GM21528 (cell line): ENCODE results near the gene ZNF700.
"Not testable (repeated sequence)": the region's sequence is repeated elsewhere in the genome, so short reads cannot be mapped to it uniquely, and the experiment has no call there.

ENCODE experiments used
- ATAC-seq: cut with Tn5 transposase; IDR thresholded peaks from one replicate; pipeline ENCODE4 v1.9.1; 2021; ENCODE audit warnings: mild to moderate bottlenecking, moderate library complexity; ENCODE audit not compliant: unreplicated experiment, low FRiP score

Gene ZNF700

DNA sequence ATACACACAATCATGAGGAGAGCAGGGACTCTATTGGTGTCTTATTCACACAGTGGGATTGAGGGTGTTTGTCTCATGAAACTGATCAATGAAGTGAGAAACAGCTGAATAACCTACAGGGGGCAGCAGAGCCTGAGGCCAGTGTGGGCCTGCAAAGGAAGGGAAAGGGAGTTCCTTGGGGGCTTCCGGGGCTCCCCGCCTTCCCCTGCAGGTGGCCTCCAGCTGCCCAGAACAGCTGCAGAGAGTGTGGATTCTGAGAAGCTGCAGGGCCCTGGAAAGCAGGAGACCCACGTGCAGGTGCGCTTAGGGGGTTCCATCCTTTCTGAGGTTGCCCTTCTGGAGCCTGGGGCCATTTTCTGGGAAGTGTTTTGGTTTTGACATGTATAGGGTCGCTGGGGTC lies 60.1 kb downstream of the ZNF700 start:
- ATAC-seq = no peak

DNA sequence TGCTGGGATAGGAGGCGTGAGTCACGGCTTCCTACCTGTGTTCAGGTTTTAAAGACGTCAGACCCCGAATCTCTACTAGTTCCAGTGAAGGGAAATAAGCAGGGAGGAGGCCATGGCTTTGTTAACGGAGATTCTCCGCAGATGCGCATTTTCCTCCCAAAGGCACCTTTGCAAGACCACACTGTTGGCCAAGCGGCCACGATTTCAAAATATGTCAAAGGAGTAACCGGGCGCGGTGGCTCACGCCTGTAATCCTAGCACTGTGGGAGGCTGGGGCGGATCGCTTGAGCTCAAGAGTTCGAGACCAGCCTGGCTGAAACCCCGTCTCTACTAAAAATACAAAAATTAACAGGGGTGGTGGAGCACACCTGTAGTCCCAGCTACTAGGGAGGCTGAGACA lies 61.8 kb downstream of the ZNF700 start:
- no peak for ATAC-seq

DNA sequence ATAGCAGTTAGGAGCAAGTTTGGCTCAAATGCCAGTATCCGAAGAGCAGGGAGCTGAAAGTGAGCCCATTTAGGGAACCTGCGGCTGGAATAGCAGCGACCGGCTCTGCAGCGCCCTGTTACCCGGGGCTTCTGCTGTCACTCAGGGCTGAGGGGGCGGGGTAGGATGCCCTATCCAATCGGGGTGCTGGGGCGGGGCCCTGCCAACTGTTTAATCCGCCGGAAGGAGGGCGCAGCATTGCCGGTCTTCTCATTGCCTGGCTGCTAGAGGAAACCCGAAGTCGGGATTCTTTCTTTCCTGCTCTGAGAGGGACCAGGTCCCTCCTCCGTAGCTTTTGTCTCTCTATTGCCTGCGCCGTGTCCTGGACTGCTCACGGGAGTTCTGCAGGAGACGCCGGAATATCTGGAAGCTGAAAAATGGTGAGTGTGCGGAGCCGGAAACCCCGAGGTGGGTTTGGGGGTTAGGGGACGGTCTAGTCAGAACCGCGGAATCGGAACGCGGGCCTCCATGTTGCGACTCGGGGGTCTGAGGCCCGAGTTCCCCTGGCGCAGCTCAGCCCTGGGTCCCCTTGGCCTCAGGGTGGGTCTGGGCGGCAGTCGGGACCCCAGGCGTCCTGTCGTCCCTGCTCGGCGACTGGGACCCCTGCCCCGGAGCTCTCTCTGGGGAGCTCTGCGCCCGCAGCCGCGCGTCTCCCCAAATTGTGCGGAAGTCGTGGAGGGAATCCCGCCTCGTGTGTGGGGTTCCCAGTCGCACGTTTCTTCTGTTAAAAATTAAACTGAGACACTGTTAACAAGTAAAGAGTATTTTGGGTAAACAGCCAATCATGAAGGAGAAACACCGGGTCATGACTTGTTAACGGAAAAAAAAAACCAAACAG lies 62.7 kb downstream of the ZNF700 start:
- peak; percentile 68 for ATAC-seq

DNA sequence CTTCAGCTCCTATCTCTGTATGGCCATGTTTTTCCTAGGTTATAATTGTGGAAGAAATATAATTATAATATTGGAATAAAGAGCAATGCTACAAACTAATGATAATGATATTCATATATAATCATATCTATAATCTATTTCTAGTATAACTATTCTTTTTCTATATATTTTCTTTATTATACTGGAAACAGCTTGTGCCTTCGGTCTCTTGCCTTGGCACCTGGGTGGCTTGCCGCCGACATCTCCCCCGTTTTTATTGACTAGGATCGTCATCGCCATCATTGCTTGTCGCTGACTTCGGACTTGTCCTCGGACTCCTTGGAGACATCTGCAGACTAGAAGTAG lies 64.2 kb downstream of the ZNF700 start:
- no peak for ATAC-seq

DNA sequence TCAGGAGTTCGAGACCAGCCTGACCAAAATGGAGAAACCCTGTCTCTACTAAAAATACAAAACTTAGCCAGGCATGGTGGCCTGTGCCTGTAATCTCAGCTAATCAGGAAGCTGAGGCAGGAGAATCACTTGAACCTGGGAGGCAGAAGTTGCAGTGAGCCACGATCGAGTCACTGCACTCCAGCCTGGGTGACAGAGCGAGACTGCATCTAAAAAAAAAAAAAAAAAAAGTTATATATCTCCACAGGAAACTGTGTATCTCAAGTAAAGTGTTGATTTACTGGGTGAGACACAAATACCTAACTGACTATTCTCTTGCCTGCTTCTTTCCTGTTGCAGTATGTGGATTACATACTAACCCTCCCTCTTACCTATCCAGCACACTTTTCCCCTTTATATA lies 67.0 kb downstream of the ZNF700 start:
- not testable (repeated sequence) for ATAC-seq

DNA sequence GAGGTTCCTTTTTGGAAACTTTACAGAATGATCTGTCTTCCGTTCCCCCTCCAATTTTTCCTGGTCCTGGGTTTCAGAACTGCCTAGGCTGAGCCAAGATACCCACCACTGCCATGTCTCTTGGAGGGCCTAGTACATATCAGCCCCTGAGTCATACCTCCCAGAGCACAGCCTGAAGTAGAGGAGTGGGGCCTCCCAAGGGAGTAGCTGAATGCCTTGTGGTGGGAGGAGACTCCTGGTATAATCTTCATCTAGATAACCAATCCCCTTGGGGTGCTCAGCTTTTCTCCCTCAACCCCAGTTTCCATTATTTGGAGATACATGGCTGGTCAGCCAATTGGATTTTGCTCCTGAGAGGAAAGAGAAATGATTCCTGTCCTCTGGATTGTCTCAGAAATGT lies 70.3 kb downstream of the ZNF700 start:
- ATAC-seq = no peak
